MM.1S (cell line): Measurements from ENCODE around the gene HMCES.

Source experiments
- DNase-seq: peaks from one replicate; pipeline ENCODE4 v3.0.0-alpha.2; 2015
- H2AFZ ChIP-seq: fragments of 300-600 bp; sonication (generic); 2 replicates; pipeline ENCODE4 v1.6.0; 2016; ENCODE audit warnings: antibody characterized with exemption, low read length
- H3F3A ChIP-seq: fragments of 300-600 bp; sonication (generic); 2 replicates; pipeline ENCODE4 v1.6.1; 2016; ENCODE audit warnings: mild to moderate bottlenecking, antibody characterized with exemption, low read length, moderate library complexity, mixed read lengths; ENCODE audit not compliant: insufficient read depth
- H3K27ac ChIP-seq: fragments of 300-600 bp; sonication (generic); 2 replicates; pipeline ENCODE4 v1.5.1; 2016; ENCODE audit warnings: mild to moderate bottlenecking, low read length
- H3K27me3 ChIP-seq: fragments of 300-600 bp; sonication (generic); replicated peaks from 2 replicates; pipeline ENCODE4 v1.6.0; 2016; ENCODE audit warnings: low read length; ENCODE audit not compliant: insufficient read depth
- H3K36me3 ChIP-seq: fragments of 300-600 bp; sonication (generic); replicated peaks from 2 replicates; pipeline ENCODE4 v1.6.1; 2016; ENCODE audit warnings: mild to moderate bottlenecking, low read length, mixed read lengths; ENCODE audit not compliant: insufficient read depth
- H3K4me1 ChIP-seq: fragments of 300-600 bp; sonication (generic); 2 replicates; pipeline ENCODE4 v1.6.1; 2016; ENCODE audit warnings: low read length, mixed read lengths
- H3K4me2 ChIP-seq: fragments of 300-600 bp; sonication (generic); 2 replicates; pipeline ENCODE4 v1.6.0; 2016; ENCODE audit warnings: low read depth, low read length
- H3K4me3 ChIP-seq: fragments of 300-600 bp; sonication (generic); 2 replicates; pipeline ENCODE4 v1.5.1; 2016; ENCODE audit warnings: low read length, mixed read lengths
- H3K79me2 ChIP-seq: fragments of 300-600 bp; sonication (generic); 2 replicates; pipeline ENCODE4 v1.6.1; 2016; ENCODE audit warnings: mixed run types, low read length, mixed read lengths
- H3K9ac ChIP-seq: fragments of 300-600 bp; sonication (generic); 2 replicates; pipeline ENCODE4 v1.6.1; 2016; ENCODE audit warnings: low read length, mixed read lengths
- H3K9me2 ChIP-seq: fragments of 300-600 bp; sonication (generic); replicated peaks from 2 replicates; pipeline ENCODE4 v1.6.1; 2016; ENCODE audit warnings: mild to moderate bottlenecking, low read length, mixed read lengths; ENCODE audit not compliant: insufficient read depth
- H3K9me3 ChIP-seq: fragments of 300-600 bp; sonication (generic); replicated peaks from 2 replicates; pipeline ENCODE4 v1.6.1; 2016; ENCODE audit warnings: mild to moderate bottlenecking, low read length, mixed read lengths; ENCODE audit not compliant: insufficient read depth
- H4K20me1 ChIP-seq: fragments of 300-600 bp; sonication (generic); 2 replicates; pipeline ENCODE4 v1.6.1; 2016; ENCODE audit warnings: mild to moderate bottlenecking, low read length, moderate library complexity, mixed read lengths; ENCODE audit not compliant: insufficient read depth
- EZH2 ChIP-seq: fragments of 300-600 bp; sonication (generic); optimal IDR thresholded peaks from 2 replicates; pipeline ENCODE3; 2017; ENCODE audit warnings: low read depth, mild to moderate bottlenecking, antibody characterized with exemption, low read length, mixed read lengths
- EZH2phosphoT487 ChIP-seq: fragments of 300-600 bp; sonication (generic); IDR thresholded peaks from 2 replicates; pipeline ENCODE4 v1.6.1; 2018; ENCODE audit warnings: antibody characterized with exemption, low read length
- TF ChIP-seq, protein P1 (sequence below): fragments of 300-600 bp; sonication (generic); IDR thresholded peaks from 2 replicates; pipeline ENCODE4 v1.5.1; 2016; ENCODE audit warnings: antibody characterized with exemption, low read length, mixed read lengths

Gene HMCES

DNA sequence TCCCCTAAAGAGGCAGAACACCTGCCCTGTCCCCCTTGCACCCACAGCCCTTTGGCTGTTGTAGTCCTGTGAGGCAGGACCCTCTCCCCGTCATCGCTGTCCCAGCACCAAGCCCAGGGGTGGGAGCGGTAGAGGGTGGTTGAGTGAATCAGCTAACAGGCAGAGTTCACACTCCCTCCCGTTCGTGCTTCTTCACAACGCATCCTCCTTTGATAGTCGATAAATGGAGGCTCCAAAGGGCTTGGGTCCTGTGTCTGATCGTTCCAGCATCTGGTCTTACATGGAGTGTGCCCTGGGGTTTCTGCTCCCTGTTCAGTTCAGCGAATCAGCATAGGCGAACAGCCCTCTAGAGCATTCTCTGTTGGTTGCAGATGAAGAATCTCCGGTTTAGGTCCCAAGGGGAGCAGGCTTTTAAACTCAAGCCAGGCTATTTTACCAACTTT is 820 bp upstream of the HMCES start:
- Histone ChIP-seq H3K4me1 (peaks cover 71% of the 10 kb centered on the region), H3K36me3 (no peaks in the 10 kb centered on the region; the same call in 1 of the 2 replicates), H3K27me3 (no peaks in the 10 kb centered on the region), H2AFZ (no peak overlapping the region), H3F3A (peaks cover 59% of the 10 kb centered on the region), H3K9me2 (no peaks in the 10 kb centered on the region), H3K27ac (peak overlapping the region; percentile 90; the same call in 1 of the 2 replicates), H3K4me2 (peak overlapping the region; percentile 69), H3K9me3 (no peaks in the 10 kb centered on the region), H3K4me3 (no peak overlapping the region), H3K9ac (peak overlapping the region; percentile 100), H3K79me2 (peaks cover 47% of the 10 kb centered on the region), H4K20me1 (no peaks in the 10 kb centered on the region)
- TF ChIP-seq, protein P1, sequence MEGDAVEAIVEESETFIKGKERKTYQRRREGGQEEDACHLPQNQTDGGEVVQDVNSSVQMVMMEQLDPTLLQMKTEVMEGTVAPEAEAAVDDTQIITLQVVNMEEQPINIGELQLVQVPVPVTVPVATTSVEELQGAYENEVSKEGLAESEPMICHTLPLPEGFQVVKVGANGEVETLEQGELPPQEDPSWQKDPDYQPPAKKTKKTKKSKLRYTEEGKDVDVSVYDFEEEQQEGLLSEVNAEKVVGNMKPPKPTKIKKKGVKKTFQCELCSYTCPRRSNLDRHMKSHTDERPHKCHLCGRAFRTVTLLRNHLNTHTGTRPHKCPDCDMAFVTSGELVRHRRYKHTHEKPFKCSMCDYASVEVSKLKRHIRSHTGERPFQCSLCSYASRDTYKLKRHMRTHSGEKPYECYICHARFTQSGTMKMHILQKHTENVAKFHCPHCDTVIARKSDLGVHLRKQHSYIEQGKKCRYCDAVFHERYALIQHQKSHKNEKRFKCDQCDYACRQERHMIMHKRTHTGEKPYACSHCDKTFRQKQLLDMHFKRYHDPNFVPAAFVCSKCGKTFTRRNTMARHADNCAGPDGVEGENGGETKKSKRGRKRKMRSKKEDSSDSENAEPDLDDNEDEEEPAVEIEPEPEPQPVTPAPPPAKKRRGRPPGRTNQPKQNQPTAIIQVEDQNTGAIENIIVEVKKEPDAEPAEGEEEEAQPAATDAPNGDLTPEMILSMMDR = no peak
- TF ChIP-seq EZH2phosphoT487 = no peak
- no peak for TF ChIP-seq EZH2
- DNase-seq = no peak

GRCh38 chr3:129278966-129279906 is 566 bp downstream of the HMCES start:
- Histone ChIP-seq H3K9me2 (no peaks in the 10 kb centered on the region), H3K79me2 (peaks cover 53% of the 10 kb centered on the region), H3K36me3 (no peaks in the 10 kb centered on the region; the same call in 1 of the 2 replicates), H3F3A (peaks cover 68% of the 10 kb centered on the region), H4K20me1 (no peaks in the 10 kb centered on the region), H3K4me3 (peak overlapping the region; percentile 99), H3K9me3 (no peaks in the 10 kb centered on the region), H3K4me1 (peaks cover 77% of the 10 kb centered on the region), H3K27me3 (no peaks in the 10 kb centered on the region), H3K27ac (peak overlapping the region; percentile 90), H2AFZ (no peak overlapping the region), H3K4me2 (peak overlapping the region; percentile 69), H3K9ac (peak overlapping the region; percentile 100)
- no peak for TF ChIP-seq EZH2phosphoT487
- TF ChIP-seq, protein P1 = no peak
- TF ChIP-seq EZH2 = no peak
- DNase-seq = peak; percentile 41

- TF ChIP-seq EZH2 (no peak), EZH2phosphoT487 (no peak)
- TF ChIP-seq, protein P1 = no peak
- no peaks in the 10 kb centered on the region for H3K27me3 ChIP-seq
- no peaks in the 10 kb centered on the region for H3K9me3 ChIP-seq
- H4K20me1 ChIP-seq = no peaks in the 10 kb centered on the region
- DNase-seq = no peak
- peak overlapping the region; percentile 69 for H3K4me2 ChIP-seq
- peaks cover 64% of the 10 kb centered on the region for H3F3A ChIP-seq
- no peaks in the 10 kb centered on the region for H3K9me2 ChIP-seq
- peaks cover 59% of the 10 kb centered on the region for H3K79me2 ChIP-seq
- H3K27ac ChIP-seq = peak overlapping the region; percentile 90; the same call in 1 of the 2 replicates
- peak overlapping the region; percentile 99 for H3K4me3 ChIP-seq
- H3K4me1 ChIP-seq = peaks cover 68% of the 10 kb centered on the region
- peak overlapping the region; percentile 100 for H3K9ac ChIP-seq
- H2AFZ ChIP-seq = no peak overlapping the region
- H3K36me3 ChIP-seq = no peaks in the 10 kb centered on the region; the same call in 1 of the 2 replicates
Measured at GRCh38 chr3:129280183-129280582, 1.5 kb downstream of the HMCES start.
